Spleen (tissue), 11 donors: ENCODE data around the gene AMBRA1. TPM values are rescaled to one million over a fixed set of nuclear protein-coding genes. Genes with fewer than 3 reads are reported as not detected.

ENCODE experiments used
- DNase-seq: peaks from one replicate; pipeline ENCODE4 v3.0.0-alpha.2; 2020
- H3K27ac ChIP-seq, 8 donors: fragments of 200-600 bp; sonication (generic) in 7 of 8; 1 replicate in 4 of 8; 2 replicates in 4 of 8; pipeline versions ENCODE4 v1.5.0 to v1.8.0; 2016 to 2021; ENCODE audit warnings: inconsistent platforms in 4 of 8, mild to moderate bottlenecking in 4 of 8, moderate library complexity in 1 of 8
- H3K27me3 ChIP-seq, 7 donors: fragments of 200-600 bp; sonication (generic) in 6 of 7; replicated peaks in 1 of 7; 1 replicate in 4 of 7; 2 replicates in 3 of 7; pipeline versions ENCODE4 v1.5.0 to v1.8.0; 2016 to 2021; ENCODE audit warnings: inconsistent platforms in 3 of 7, mild to moderate bottlenecking in 1 of 7
- H3K36me3 ChIP-seq, 6 donors: fragments of 200-600 bp; sonication (generic) in 5 of 6; 1 replicate in 4 of 6; 2 replicates in 2 of 6; pipeline versions ENCODE4 v1.5.0 to v1.8.0; 2016 to 2021; ENCODE audit warnings: inconsistent platforms in 2 of 6
- H3K4me1 ChIP-seq, 6 donors: fragments of 200-600 bp; sonication (generic) in 5 of 6; 1 replicate in 3 of 6; 2 replicates in 3 of 6; pipeline versions ENCODE4 v1.5.0 to v1.8.0; 2016 to 2021; ENCODE audit warnings: inconsistent platforms in 3 of 6
- H3K4me3 ChIP-seq, 8 donors: fragments of 200-600 bp; sonication (generic) in 7 of 8; 1 replicate in 4 of 8; 2 replicates in 4 of 8; pipeline versions ENCODE4 v1.5.0 to v1.8.0; 2016 to 2021; ENCODE audit warnings: inconsistent platforms in 4 of 8, mild to moderate bottlenecking in 4 of 8, moderate library complexity in 2 of 8
- H3K9me3 ChIP-seq, 8 donors: fragments of 200-600 bp; sonication (generic) in 7 of 8; 1 replicate in 4 of 8; 2 replicates in 4 of 8; pipeline versions ENCODE4 v1.5.0 to v1.8.0; 2016 to 2021; ENCODE audit warnings: inconsistent platforms in 4 of 8
- CTCF ChIP-seq, 11 experiments: fragments of 200-600 bp in 7 of 11; fragments of 450-650 bp in 4 of 11; sonication (generic) in 4 of 11; IDR thresholded peaks in 8 of 11; conservative IDR thresholded peaks in 3 of 11; 1 replicate in 7 of 11; 2 replicates in 4 of 11; pipeline versions ENCODE4 v1.4.0 to v1.8.0; 2016 to 2021; ENCODE audit warnings: antibody characterized with exemption in 11 of 11, inconsistent platforms in 4 of 11, mild to moderate bottlenecking in 1 of 11
- POLR2A ChIP-seq, 3 donors: fragments of 450-650 bp; IDR thresholded peaks; one replicate each; pipeline ENCODE4 v1.5.1; 2017; ENCODE audit warnings: antibody characterized with exemption in 3 of 3, mild to moderate bottlenecking in 1 of 3
- POLR2AphosphoS5 ChIP-seq, 3 donors: sonication (generic); formaldehyde crosslinking; IDR thresholded peaks; one replicate each; pipeline ENCODE4 v1.5.1; 2017; ENCODE audit warnings: antibody characterized with exemption in 3 of 3
- WGBS, 5 donors: extraction: QIAGEN DNeasy Blood & Tissue Kit in 3 of 5; methylation state at CpG; one replicate each; pipeline versions ENCODE4 v1.1.5 to v1.1.7; 2013 to 2018; 5-methylcytosine and 5-hydroxymethylcytosine counted together
- intact Hi-C: fragments of 100-400 bp; cut with DNase I; formaldehyde crosslinking; loops from one replicate; pipeline ENCODE4 v1.15.0; 2023; ENCODE audit warnings: low total_unique reads
- polyA plus RNA-seq, 3 donors: library from polyadenylated mRNA; stranded (reverse); fragments of 200-250 nt; gene quantifications; one replicate each; pipeline ENCODE4 v1.2.1, GENCODE V29; 2013
- total RNA-seq, 7 donors: library from RNA; depleted of rRNA in 3 of 7; stranded (reverse); fragments of >200 nt in 3 of 7; fragmentation: NEBNext Ultra II Directional in 4 of 7; extraction: Animal tissue kit (Norgen Biotek cat#: 25700) in 4 of 7; gene quantifications; one replicate each; pipeline versions ENCODE4 v1.1.0 to v1.2.1, GENCODE V29; 2016 to 2021
- donor health status: healthy with polysubstance abuse.
- donor health status: DM: no; HTN: no; CAD: no; lungs with moderate emphysema.
- donor health status: DM: no; HTN: no; CAD: no.
- donor health status: Bipolar disorder and iron deficiency.
- donor health status: healthy.
- donor health status: DM: no; HTN: no; CAD: no.
- donor health status: DM: yes; HTN: yes; CAD: no.

AMBRA1 gene
- total and polyA plus RNA-seq, 10 donors = 3.6 to 54.6 (median 37.7) TPM

DNA sequence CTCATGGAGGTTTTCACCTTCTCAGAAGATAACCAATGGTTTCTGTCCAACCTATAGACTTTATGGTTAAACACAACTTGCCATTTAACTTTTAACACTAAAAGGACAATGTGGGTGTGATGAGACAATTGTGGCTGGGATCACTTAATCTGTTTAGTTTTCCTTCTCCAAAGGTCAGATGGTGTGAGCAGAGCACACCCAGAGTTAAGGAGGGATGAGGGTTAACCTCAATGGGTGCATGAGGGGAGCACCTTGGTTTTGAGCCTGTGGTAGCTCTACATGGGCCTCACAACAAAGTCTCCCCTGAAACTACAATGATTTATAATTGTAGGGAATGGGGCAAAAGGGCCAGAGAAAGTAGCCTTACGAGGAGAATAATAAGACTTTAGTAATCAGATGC, 173.3 kb downstream of the AMBRA1 start:
- TF ChIP-seq POLR2A (IDR thresholded peaks at IDR 0.05) (no peak), POLR2AphosphoS5 (IDR thresholded peaks at IDR 0.05) (no peak), CTCF (IDR thresholded peaks at IDR 0.05 in 8 of 11, conservative IDR thresholded peaks at IDR 0.05 in 3 of 11) (no peak)
- Histone ChIP-seq H3K4me1 (no peaks in the 10 kb centered on the region), H3K4me3 (no peak overlapping the region), H3K27ac (no peak overlapping the region), H3K27me3 (no peaks in the 10 kb centered on the region), H3K9me3 (no peaks in the 10 kb centered on the region), H3K36me3 (peaks cover 0 to 81% (median 31%) of the 10 kb centered on the region in 6 donors)
- intact Hi-C loops = no loop called here
- WGBS, 5 donors = 89 to 100% (median 95%) methylated on average over 1 of the region's 1 CpG
- no peak for DNase-seq

DNA sequence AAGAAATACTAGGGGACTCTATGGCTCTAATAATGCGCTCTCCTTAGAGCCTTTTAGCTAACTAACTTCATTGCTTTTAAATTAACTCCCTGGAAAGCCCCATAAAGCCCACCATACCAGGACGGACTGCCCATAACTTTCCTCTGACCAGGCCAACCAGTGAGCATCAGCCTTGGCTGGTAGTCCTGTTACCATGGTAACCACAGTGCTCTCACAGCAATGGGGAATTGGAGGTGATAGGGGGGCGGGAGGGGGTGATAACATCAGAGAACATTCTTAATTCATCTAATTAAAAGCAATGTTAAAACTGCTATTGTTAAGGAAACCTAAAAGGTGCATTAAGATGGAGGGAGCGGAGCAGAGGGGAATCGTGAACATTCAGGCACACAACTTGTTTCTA, 175.1 kb downstream of the AMBRA1 start:
- intact Hi-C loops = no loop called here
- WGBS, 5 donors = 87 to 96% (median 95%) methylated on average over 5 of the region's 5 CpGs
- no peak overlapping the region for H3K4me3 ChIP-seq
- H3K4me1 ChIP-seq = no peaks in the 10 kb centered on the region
- H3K27me3 ChIP-seq = no peaks in the 10 kb centered on the region
- TF ChIP-seq POLR2A (IDR thresholded peaks at IDR 0.05) = no peak
- no peak for TF ChIP-seq CTCF (IDR thresholded peaks at IDR 0.05 in 8 of 11, conservative IDR thresholded peaks at IDR 0.05 in 3 of 11)
- TF ChIP-seq POLR2AphosphoS5 (IDR thresholded peaks at IDR 0.05) = no peak
- H3K36me3 ChIP-seq = peaks cover 0 to 85% (median 45%) of the 10 kb centered on the region in 6 donors
- no peak for DNase-seq
- H3K27ac ChIP-seq = no peak overlapping the region
- H3K9me3 ChIP-seq = no peaks in the 10 kb centered on the region

DNA sequence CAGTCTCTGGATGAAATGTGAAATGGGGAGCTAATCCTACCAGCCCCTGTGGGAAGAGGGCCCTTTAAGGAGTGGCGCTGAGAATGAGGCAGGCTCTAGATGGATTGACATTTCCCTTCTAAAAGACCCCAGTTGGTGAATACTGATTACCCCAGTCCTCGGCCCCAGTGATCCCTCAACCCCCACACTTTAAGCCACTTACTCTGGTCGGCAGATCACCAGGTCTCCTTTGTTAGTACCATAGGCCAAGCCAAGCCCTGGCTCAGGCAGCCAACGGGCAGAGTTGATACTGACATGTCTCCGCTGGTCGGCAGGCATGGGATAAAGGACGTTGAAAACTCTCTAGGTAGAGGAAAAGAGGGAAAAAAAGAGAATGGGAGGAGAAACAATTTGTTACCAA, 176.1 kb downstream of the AMBRA1 start:
- H3K36me3 ChIP-seq = peaks cover 0 to 88% (median 49%) of the 10 kb centered on the region in 6 donors
- no peak for DNase-seq

GRCh38 chr11:46414879-46415278, 178.9 kb downstream of the AMBRA1 start:
- Histone ChIP-seq H3K27me3 (no peaks in the 10 kb centered on the region), H3K9me3 (no peaks in the 10 kb centered on the region), H3K4me3 (no peak overlapping the region), H3K36me3 (peaks cover 0 to 88% (median 53%) of the 10 kb centered on the region in 6 donors), H3K27ac (no peak overlapping the region), H3K4me1 (no peaks in the 10 kb centered on the region)
- no peak for DNase-seq
- intact Hi-C loops = no loop called here
- WGBS, 5 donors = 59 to 62% (median 61%) methylated on average over 3 of the region's 3 CpGs
- TF ChIP-seq POLR2AphosphoS5 (IDR thresholded peaks at IDR 0.05) = no peak
- no peak for TF ChIP-seq CTCF (IDR thresholded peaks at IDR 0.05 in 8 of 11, conservative IDR thresholded peaks at IDR 0.05 in 3 of 11)
- TF ChIP-seq POLR2A (IDR thresholded peaks at IDR 0.05) = no peak

More for the DNA sequence above, 176.1 kb downstream of the AMBRA1 start:
- no peaks in the 10 kb centered on the region for H3K27me3 ChIP-seq
- no peaks in the 10 kb centered on the region for H3K4me1 ChIP-seq
- TF ChIP-seq POLR2AphosphoS5 (IDR thresholded peaks at IDR 0.05) (no peak), POLR2A (IDR thresholded peaks at IDR 0.05) (no peak), CTCF (IDR thresholded peaks at IDR 0.05 in 8 of 11, conservative IDR thresholded peaks at IDR 0.05 in 3 of 11) (no peak)
- no peak overlapping the region for H3K27ac ChIP-seq
- H3K4me3 ChIP-seq = no peak overlapping the region
- intact Hi-C loops = no loop called here
- no peaks in the 10 kb centered on the region for H3K9me3 ChIP-seq
- WGBS, 5 donors = 92 to 96% (median 94%) methylated on average over 7 of the region's 7 CpGs
